T-helper 2 cell treated with Interferon-gamma antibody and Interleukin-4, amounts not matched to agents 5 μg/mL and 100 μg/mL, for 36 hours (primary cell): ENCODE measurements around the gene F8.
"Not testable (repeated sequence)": the region's sequence is repeated elsewhere in the genome, so short reads cannot be mapped to it uniquely, and the experiment has no call there.

Source experiments
- DNase-seq: peaks from one replicate; pipeline ENCODE4 v3.0.0; 2021; ENCODE audit warnings: low spot score
- H3K27ac Mint-ChIP-seq: one replicate; pipeline ENCODE4 v1.8.0; 2021; ENCODE audit warnings: mild to moderate bottlenecking, mixed read lengths
- H3K27me3 Mint-ChIP-seq: one replicate; pipeline ENCODE4 v1.8.0; 2021; ENCODE audit warnings: low read depth, mixed read lengths
- H3K36me3 Mint-ChIP-seq: one replicate; pipeline ENCODE4 v1.8.0; 2021; ENCODE audit warnings: low read depth, mixed read lengths
- H3K4me1 Mint-ChIP-seq: one replicate; pipeline ENCODE4 v1.8.0; 2021; ENCODE audit warnings: low read depth, mixed read lengths
- H3K4me3 Mint-ChIP-seq: one replicate; pipeline ENCODE4 v1.8.0; 2022; ENCODE audit warnings: mild to moderate bottlenecking, moderate library complexity, mixed read lengths
- H3K9me3 Mint-ChIP-seq: one replicate; pipeline ENCODE4 v1.8.0; 2021; ENCODE audit warnings: mixed read lengths

The F8 gene

DNA sequence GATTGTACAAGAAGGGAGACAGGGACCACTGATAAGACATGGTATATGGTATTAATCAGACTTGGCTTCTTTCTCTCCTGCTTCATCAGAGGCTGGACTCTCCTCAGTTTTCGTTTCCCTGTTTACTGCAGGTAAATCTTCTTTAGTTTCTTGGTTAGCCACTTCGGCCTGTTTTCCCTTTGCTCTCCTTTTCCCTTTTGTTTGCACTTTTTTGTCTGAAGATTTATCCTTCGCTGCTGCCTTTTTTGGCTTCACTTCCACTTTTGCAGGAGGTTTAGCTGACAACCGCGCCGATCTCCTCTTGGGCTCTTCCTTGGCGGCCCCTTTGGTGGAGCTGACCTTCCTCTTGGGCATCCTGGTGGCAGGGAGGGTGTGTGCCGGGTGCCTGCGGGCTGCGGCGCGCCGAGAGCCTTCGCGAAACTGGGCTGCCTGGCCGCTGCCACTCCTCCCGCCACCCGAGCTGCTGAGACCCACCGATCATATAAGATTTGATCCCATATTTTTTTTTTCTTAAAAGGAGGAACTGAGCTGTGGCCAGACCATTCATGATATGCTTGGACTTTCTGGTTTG is 205.4 kb downstream of the F8 start:
- not testable (repeated sequence) for H3K4me1 Mint-ChIP-seq, H3K4me3 Mint-ChIP-seq, H3K9me3 Mint-ChIP-seq, H3K36me3 Mint-ChIP-seq, DNase-seq, H3K27ac Mint-ChIP-seq
- H3K27me3 Mint-ChIP-seq: peaks cover 12% of the 10 kb centered on the region

DNA sequence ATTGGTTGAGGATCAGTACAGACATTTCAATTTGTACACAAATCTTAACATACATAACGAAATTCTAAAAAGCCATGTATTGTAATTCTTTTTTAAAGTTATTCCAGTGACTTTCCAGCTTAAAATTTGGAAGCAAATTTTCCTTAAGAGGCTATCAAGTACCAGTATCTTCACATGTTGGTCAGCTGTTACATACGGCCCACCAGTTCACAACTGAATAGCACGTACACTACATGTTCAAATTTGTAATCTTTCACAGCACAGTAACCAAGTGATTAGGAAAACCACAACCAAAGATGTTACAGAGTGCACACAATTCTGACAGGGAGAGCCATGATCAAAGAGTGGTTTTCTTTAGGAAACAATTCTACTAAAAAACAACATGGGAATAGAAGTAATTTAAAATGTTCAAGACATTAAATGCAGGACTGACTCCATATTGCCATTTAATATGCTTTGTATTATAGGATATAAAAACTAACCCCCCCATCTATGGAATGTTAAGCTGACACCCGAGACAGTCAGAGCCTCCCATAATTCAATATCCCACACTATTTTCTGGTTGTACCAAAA is 206.1 kb downstream of the F8 start:
- DNase-seq, H3K4me3 Mint-ChIP-seq, H3K9me3 Mint-ChIP-seq, H3K4me1 Mint-ChIP-seq, H3K27ac Mint-ChIP-seq, H3K36me3 Mint-ChIP-seq: not testable (repeated sequence)
- peaks cover 10% of the 10 kb centered on the region for H3K27me3 Mint-ChIP-seq

DNA sequence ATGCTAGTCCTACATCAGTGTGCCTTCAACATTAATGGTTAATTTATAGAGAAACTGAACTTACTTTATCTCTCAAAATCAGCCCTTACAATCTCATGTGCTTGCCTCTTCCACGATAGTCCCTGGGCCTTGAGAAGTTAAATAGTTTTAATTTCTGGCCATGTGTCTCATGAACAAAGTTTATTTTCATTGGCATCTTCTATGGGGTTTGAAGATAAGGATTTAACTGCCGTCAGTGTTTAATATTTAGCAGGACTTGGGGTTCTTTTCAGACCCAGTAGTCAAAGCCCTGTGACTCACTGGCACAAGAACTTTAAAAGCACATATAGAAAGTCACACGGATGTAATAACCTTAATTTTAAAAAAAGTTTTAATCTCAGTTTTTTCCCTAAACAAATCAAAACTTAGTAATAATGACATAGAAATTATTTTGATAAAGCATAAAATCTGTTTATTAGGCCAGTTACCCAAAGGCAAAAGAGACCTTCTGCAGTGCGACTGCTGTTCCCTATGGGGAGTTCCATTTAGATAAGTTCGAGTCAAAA is 207.2 kb downstream of the F8 start:
- H3K4me3 Mint-ChIP-seq: no peak overlapping the region
- no peaks in the 10 kb centered on the region for H3K9me3 Mint-ChIP-seq
- H3K27ac Mint-ChIP-seq: no peak overlapping the region
- DNase-seq: no peak
- H3K36me3 Mint-ChIP-seq: no peaks in the 10 kb centered on the region
- H3K4me1 Mint-ChIP-seq: peaks cover 6% of the 10 kb centered on the region
- H3K27me3 Mint-ChIP-seq: peaks cover 9% of the 10 kb centered on the region

DNA sequence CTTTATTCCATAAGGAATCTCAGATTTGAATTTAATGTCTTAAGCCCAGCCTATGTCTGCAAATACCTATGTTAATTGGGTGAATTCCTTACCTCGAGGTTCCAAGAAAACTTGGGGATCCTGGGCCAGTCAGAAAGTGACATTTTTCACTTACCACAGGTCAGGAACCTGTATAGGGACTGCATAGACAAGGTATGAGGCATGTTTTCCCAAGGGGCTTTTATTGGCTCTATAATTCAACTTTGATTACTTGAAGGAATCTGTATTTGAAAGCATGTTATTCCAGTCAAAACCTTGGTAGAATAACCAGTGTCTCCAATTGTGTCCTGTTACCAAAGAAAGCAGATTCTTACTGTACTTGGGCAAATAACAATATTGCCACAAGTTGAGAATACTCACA is 208.7 kb downstream of the F8 start:
- Mint-ChIP-seq H3K4me1 (peaks cover 6% of the 10 kb centered on the region), H3K36me3 (no peaks in the 10 kb centered on the region), H3K4me3 (no peak overlapping the region), H3K9me3 (no peaks in the 10 kb centered on the region), H3K27ac (no peak overlapping the region), H3K27me3 (peaks cover 9% of the 10 kb centered on the region)
- DNase-seq: no peak

DNA sequence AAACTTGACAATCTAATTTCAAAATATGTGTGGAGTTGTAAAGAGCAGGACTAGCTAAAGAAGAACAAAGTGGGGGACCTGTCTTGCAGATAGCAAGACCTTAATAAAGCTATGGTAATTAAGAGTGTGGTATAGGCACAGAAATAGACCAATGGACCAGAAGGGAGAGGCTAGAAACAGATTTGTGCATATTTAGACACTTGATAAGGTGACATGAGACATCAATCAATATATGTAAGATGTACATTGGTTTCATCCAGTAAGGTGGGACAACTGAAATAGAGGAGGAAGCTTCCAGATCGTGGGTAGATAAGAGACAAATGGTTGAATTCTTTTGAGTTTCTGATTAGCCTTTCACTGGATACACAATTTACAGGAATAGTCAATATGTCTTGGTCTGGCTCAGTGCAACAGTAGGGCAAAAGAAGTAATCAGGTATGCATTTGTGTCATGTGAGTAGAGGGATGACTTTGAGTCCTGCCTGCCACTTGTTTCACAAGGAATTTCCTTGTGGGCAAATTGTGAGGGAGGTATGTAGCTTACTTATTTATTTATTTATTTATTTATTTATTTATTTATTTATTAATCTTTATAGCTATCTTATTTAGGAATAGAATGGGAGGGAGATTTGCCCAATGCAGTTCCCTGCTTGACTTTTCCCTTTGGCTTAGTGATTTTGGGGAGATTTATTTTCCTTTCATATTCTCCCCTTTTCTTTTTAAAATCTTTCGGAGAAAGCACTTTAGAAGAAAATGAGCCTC is 210.0 kb downstream of the F8 start:
- peaks cover 9% of the 10 kb centered on the region for H3K27me3 Mint-ChIP-seq
- H3K27ac Mint-ChIP-seq: no peak overlapping the region
- DNase-seq: no peak
- H3K36me3 Mint-ChIP-seq: peaks cover 1% of the 10 kb centered on the region
- H3K9me3 Mint-ChIP-seq: peaks cover 8% of the 10 kb centered on the region
- H3K4me1 Mint-ChIP-seq: peaks cover 6% of the 10 kb centered on the region
- H3K4me3 Mint-ChIP-seq: no peak overlapping the region

DNA sequence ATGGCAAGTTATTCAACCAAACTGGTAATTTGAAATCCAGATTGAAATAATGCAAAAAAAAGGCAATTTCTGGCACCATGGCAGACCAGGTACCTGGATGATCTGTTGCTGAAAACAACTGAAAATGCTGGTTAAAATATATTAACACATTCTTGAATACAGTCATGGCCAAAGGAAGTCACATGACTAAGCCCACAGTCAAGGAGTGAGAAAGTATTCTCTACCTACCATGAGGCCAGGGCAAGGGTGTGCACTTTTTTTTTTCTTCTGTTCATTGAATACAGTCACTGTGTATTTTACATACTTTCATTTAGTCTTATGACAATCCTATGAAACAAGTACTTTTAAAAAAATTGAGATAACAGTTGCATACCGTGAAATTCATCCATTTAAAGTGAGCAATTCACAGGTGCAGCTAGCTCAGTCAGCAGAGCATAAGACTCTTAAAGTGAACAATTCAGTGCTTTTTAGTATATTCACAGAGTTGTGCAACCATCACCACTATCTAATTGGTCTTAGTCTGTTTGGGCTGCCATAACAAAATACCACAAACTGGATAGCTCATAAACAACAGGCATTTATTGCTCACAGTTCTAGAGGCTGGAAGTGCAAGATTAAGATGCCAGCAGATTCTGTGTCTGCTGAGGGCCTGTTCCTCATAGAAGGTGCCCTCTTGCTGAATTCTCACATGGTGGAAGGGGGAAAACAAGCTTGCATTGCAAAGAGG is 212.4 kb downstream of the F8 start:
- Mint-ChIP-seq H3K27me3 (peaks cover 5% of the 10 kb centered on the region), H3K36me3 (peaks cover 4% of the 10 kb centered on the region), H3K9me3 (peaks cover 11% of the 10 kb centered on the region), H3K4me3 (no peak overlapping the region), H3K27ac (no peak overlapping the region), H3K4me1 (peaks cover 10% of the 10 kb centered on the region)
- no peak for DNase-seq

DNA sequence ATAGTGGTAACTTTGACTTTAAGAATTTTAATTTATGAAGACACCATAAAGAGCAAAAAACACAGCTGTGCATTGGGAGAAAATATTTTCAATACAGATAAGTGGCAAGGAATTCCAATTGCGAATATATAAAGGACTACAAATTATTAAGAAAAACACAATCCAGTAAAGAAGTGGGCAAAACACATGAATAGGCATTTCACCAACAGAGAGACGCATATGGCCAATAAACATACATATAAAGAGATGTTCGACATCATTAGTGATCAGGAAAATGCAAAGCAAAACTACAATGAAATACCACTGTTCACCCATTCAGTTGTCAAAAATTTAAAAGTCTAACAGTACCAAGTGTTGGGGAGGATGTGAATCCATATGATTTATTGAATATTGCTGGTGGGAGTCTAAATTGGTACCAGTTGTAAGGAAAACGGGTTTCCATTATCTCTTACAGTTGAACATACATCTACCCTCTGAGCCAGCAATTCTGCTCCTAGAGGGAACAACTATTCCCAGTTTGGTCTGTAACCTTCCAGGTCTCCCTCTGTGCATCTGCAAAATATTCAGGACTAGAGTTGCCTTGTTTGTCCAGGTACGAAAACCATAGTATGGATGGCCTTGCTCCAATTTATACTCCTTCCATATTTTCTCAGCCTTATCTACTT is 215.6 kb downstream of the F8 start:
- Mint-ChIP-seq H3K9me3 (peaks cover 11% of the 10 kb centered on the region), H3K4me1 (peaks cover 22% of the 10 kb centered on the region), H3K4me3 (no peak overlapping the region), H3K27me3 (no peaks in the 10 kb centered on the region), H3K27ac (no peak overlapping the region), H3K36me3 (peaks cover 4% of the 10 kb centered on the region)
- no peak for DNase-seq

DNA sequence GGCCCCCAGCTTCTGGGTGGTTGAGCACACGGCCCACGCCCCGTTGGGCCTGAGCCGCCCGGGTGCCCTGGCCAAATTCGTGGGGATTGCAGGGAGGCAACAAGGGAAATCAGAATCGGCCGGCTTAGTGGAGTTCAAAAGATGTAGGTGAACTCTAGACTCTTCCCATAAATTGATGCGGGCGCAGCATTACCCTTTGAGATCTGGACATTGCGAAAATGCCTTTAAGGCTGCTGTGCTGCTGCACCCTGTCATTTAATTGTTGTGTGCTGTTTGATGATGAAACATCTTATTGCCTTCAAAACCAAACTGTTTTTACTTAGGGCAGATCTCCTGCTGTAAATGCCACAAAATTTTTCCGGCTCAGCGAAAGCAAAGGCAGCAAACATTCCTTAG is 216.8 kb downstream of the F8 start:
- peaks cover 11% of the 10 kb centered on the region for H3K9me3 Mint-ChIP-seq
- peak overlapping the region; percentile 62 for H3K27ac Mint-ChIP-seq
- no peaks in the 10 kb centered on the region for H3K27me3 Mint-ChIP-seq
- peaks cover 31% of the 10 kb centered on the region for H3K4me1 Mint-ChIP-seq
- DNase-seq: no peak
- peaks cover 4% of the 10 kb centered on the region for H3K36me3 Mint-ChIP-seq
- peak overlapping the region; percentile 83 for H3K4me3 Mint-ChIP-seq

DNA sequence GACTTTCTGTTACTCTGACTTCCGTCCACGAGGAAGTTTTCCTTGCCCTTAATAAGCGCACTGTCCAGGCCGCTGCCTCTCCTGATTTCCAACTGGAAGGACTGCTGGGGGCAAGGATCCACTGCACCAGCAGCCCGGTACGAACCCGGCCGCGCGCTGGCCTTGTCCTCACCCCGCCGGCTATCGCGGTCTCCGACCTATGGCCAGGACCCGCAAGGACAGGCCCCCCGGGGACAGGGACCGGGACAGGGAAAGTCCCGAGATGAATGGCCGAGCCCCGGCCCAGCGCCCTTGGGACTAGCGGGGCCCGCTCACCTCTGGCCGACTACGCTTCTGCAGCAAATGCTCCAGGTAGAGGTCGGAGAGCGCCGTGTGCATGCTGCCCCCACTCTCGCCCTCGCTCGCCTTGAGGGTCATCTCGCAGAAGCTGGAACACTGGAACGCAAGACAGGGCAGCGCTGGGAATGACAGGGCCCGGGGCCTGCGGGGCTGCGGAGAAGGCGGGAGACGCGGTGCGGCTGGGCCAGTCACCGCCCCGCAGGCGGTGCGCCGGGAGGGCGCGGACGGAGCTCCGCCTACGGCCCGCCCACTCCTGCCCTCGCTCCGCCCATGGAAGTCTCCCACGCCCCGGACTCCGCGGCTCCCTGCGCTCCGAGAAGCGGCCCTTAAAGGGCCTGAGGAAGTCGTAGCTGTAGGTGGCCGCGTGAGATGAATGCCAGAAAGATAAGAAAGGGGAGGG is 217.4 kb downstream of the F8 start, which contains the start of gene MPP1:
MPP1 (minus strand) TSS at position 529 of the 739 bp plus-strand sequence; CDS start at position 417, 112 bp downstream.
- peak; percentile 72 for DNase-seq
- peak within 1 kb of the TSS; percentile 91 for H3K4me3 Mint-ChIP-seq
- peaks cover 11% of the 10 kb centered on the region for H3K9me3 Mint-ChIP-seq
- H3K27me3 Mint-ChIP-seq: no peaks in the 10 kb centered on the region
- H3K4me1 Mint-ChIP-seq: peaks cover 36% of the 10 kb centered on the region
- peak within 1 kb of the TSS; percentile 74 for H3K27ac Mint-ChIP-seq
- H3K36me3 Mint-ChIP-seq: peaks cover 4% of the 10 kb centered on the region

DNA sequence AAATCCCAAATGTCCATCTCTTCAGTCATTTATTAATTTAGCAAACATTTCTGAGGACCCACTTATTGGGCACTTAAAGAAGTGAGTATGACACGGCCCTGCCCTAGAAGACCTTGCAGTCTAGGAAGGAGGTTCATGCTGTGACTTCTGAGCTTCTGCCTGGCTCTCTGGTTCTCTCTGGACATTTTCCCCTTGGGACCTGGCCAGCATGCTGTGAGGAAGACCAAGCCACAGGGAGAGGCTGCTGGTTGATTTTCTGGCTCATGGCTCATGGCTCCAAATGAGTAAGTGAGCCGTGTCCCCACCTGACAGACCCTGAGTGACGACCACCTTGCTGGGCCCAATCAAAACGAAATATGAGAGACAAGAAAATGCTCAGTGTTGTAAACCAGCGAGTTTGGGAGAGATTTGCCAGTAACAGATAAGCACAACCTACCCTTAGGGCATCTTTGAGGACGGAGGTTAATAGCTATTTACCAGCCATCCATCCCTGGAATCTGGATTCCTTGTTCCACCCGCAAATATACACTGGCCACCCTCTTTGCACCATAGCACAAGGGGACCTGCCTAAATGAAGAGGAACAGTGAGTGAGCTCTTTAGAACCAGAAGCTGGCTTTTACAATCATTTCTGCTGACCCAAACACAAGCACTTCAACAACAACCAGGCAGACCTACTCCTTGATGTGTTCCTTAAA is 218.1 kb downstream of the F8 start:
- DNase-seq: no peak
- Mint-ChIP-seq H3K4me1 (peaks cover 44% of the 10 kb centered on the region), H3K36me3 (peaks cover 4% of the 10 kb centered on the region), H3K27ac (peak overlapping the region; percentile 74), H3K9me3 (peaks cover 11% of the 10 kb centered on the region), H3K27me3 (no peaks in the 10 kb centered on the region), H3K4me3 (peak overlapping the region; percentile 91)

DNA sequence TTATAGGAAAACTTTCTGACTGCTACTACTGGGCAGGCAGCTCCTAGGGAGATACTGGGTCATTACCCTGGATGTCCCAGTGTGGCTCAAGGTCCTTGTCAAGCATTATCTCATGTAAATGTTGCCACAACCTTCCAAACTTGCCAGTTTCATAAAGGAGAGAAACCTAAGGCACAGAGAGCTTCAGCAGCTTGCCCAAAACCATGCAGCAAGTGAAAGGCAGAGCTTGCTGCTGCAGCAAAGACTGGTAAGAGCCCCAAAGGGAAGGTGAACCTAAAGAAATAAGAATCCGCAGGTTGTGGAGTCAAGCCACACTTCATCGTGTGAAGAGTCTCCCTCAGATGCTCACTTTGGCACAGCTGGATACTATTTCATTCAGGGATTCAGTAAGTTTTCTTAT is 219.6 kb downstream of the F8 start:
- Mint-ChIP-seq H3K4me3 (peak overlapping the region; percentile 91), H3K27me3 (no peaks in the 10 kb centered on the region)

DNA sequence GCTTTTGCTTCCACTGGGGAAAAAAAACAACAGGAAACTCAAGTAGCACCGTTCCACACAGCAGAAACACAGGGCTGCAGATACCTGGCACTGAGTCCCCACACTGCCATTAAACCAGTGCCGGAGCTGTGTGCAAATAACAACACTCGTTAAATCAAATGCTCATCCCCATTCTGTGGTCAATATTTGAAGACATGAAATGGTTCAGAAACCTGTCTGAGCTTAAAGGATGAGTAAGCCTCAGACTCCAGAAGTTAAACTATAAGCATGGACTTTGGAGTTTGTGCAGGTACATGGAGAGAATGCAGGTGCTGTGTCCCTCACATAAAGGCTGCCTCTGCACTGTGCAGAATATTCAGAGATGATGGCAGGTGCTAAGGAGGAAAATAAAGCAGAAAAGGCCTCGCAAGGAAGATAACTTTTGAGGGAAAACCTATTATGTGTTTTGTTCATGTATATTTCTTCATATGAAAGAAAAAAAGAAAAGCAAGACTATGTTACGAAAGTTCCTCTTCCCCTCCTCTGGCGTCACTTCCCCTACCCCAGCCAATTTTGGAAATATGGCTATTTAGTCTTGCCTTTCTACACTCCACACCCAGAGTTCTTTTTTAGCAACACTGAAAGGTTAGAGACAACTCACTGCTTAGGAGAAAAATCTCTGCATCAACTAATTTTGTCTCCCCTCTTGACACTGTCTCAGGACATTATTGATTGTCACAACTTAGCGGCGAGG is 221.9 kb downstream of the F8 start:
- peak overlapping the region; percentile 77 for H3K4me3 Mint-ChIP-seq
- peaks cover 69% of the 10 kb centered on the region for H3K4me1 Mint-ChIP-seq
- no peak for DNase-seq
- H3K9me3 Mint-ChIP-seq: no peaks in the 10 kb centered on the region
- no peaks in the 10 kb centered on the region for H3K27me3 Mint-ChIP-seq
- peak overlapping the region; percentile 92 for H3K27ac Mint-ChIP-seq
- H3K36me3 Mint-ChIP-seq: peaks cover 8% of the 10 kb centered on the region

More for the DNA sequence above, 219.6 kb downstream of the F8 start:
- Mint-ChIP-seq H3K4me1 (peaks cover 56% of the 10 kb centered on the region), H3K9me3 (peaks cover 8% of the 10 kb centered on the region), H3K36me3 (peaks cover 7% of the 10 kb centered on the region), H3K27ac (peak overlapping the region; percentile 77)
- DNase-seq: no peak
